K562 (cell line): ENCODE data around the gene ARID3C. TPM values are rescaled to one million over a fixed set of nuclear protein-coding genes. Genes with fewer than 3 reads are reported as not detected.

Experiments
- BHLHE40 ChIP-seq: IDR thresholded peaks from 2 replicates; pipeline ENCODE4 v1.6.1; 2011; ENCODE audit warnings: low read length, improper control_type of control experiment
- BRF1 ChIP-seq: IDR thresholded peaks from 3 replicates; pipeline ENCODE4 v1.6.1; 2011; ENCODE audit warnings: borderline replicate concordance, mild to moderate bottlenecking; ENCODE audit not compliant: insufficient read length; ENCODE audit errors: extremely low read depth
- CBX5 ChIP-seq: IDR thresholded peaks from 2 replicates; pipeline ENCODE4 v1.6.1; 2014; ENCODE audit warnings: low read depth, borderline replicate concordance
- CHAMP1 ChIP-seq: fragments of 450-650 bp; IDR thresholded peaks from 2 replicates; pipeline ENCODE4 v1.6.1; 2016; ENCODE audit warnings: mild to moderate bottlenecking
- ELF1 ChIP-seq: fragments of 200-800 bp; sonication (Bioruptor generic); IDR thresholded peaks from 2 replicates; pipeline ENCODE4 v1.6.1; 2016; ENCODE audit warnings: missing genetic modification characterization, missing compliant biosample characterization
- FOXJ2 ChIP-seq: fragments of 200-800 bp; sonication (Bioruptor generic); IDR thresholded peaks from 2 replicates; pipeline ENCODE4 v1.6.1; 2016; ENCODE audit warnings: missing genetic modification characterization, missing compliant biosample characterization
- GTF2A2 ChIP-seq: IDR thresholded peaks from 2 replicates; pipeline ENCODE4 v1.6.1; 2016; ENCODE audit warnings: mild to moderate bottlenecking, missing genetic modification characterization, missing compliant biosample characterization
- KAT2B ChIP-seq: IDR thresholded peaks from one replicate; pipeline ENCODE4 v1.6.1; 2012; ENCODE audit warnings: low read depth, mild to moderate bottlenecking, control low read depth, inconsistent platforms, low read length, moderate library complexity
- L3MBTL2 ChIP-seq: fragments of 450-650 bp; IDR thresholded peaks from 2 replicates; pipeline ENCODE4 v1.6.1; 2016; ENCODE audit warnings: mild to moderate bottlenecking, moderate library complexity
- MECOM ChIP-seq: fragments of 250-450 bp; sonication (Bioruptor Pico); IDR thresholded peaks from 2 replicates; pipeline ENCODE4 v1.8.0; 2022; ENCODE audit warnings: inconsistent platforms
- NCOA6 ChIP-seq: fragments of 450-650 bp; IDR thresholded peaks from 2 replicates; pipeline ENCODE4 v1.6.1; 2017; ENCODE audit warnings: mild to moderate bottlenecking
- RCOR1 ChIP-seq, 2 experiments: IDR thresholded peaks; 2 replicates each; pipeline ENCODE4 v1.6.1; 2012; ENCODE audit warnings: low read depth in 2 of 2, low read length in 2 of 2, borderline replicate concordance in 1 of 2, improper control_type of control experiment in 1 of 2
- SMAD3 ChIP-seq: fragments of 450-650 bp; formaldehyde crosslinking; conservative IDR thresholded peaks from 2 replicates; pipeline ENCODE4 v1.4.0; 2020; ENCODE audit warnings: mild to moderate bottlenecking
- SNIP1 ChIP-seq: fragments of 450-650 bp; IDR thresholded peaks from 2 replicates; pipeline ENCODE4 v1.7.1; 2017; ENCODE audit warnings: low read depth, mild to moderate bottlenecking
- STAG1 ChIP-seq: sonication (generic); formaldehyde crosslinking; IDR thresholded peaks from 2 replicates; pipeline ENCODE4 v1.5.0; 2020; ENCODE audit warnings: missing genetic modification reagents, borderline replicate concordance
- STAT5B ChIP-seq: fragments of 250-450 bp; sonication (Bioruptor Pico); IDR thresholded peaks from 2 replicates; pipeline ENCODE4 v1.8.0; 2021; ENCODE audit warnings: mild to moderate bottlenecking, inconsistent platforms
- THRAP3 ChIP-seq: fragments of 450-650 bp; IDR thresholded peaks from 2 replicates; pipeline ENCODE4 v1.6.1; 2016; ENCODE audit warnings: mild to moderate bottlenecking, inconsistent platforms, borderline replicate concordance
- XRCC3 ChIP-seq: fragments of 450-650 bp; IDR thresholded peaks from 2 replicates; pipeline ENCODE4 v1.6.1; 2017; ENCODE audit warnings: mild to moderate bottlenecking, moderate library complexity
- ZBTB26 ChIP-seq: fragments of 450-650 bp; formaldehyde crosslinking; IDR thresholded peaks from 2 replicates; pipeline ENCODE4 v1.4.0; 2022; ENCODE audit warnings: missing genetic modification characterization
- ZNF184 ChIP-seq: sonication (generic); formaldehyde crosslinking; IDR thresholded peaks from 2 replicates; pipeline ENCODE4 v1.5.0; 2020; ENCODE audit warnings: missing genetic modification reagents
- ZNF23 ChIP-seq: fragments of 250-450 bp; sonication (Bioruptor Pico); IDR thresholded peaks from 2 replicates; pipeline ENCODE4 v1.4.0; 2020; ENCODE audit warnings: mild to moderate bottlenecking
- ZNF395 ChIP-seq: fragments of 200-800 bp; sonication (Bioruptor generic); IDR thresholded peaks from 2 replicates; pipeline ENCODE4 v1.6.1; 2017; ENCODE audit warnings: missing genetic modification characterization, missing compliant biosample characterization
- ZNF512 ChIP-seq: IDR thresholded peaks from 2 replicates; pipeline ENCODE4 v1.6.1; 2016; ENCODE audit warnings: missing genetic modification characterization, missing compliant biosample characterization
- ZNF764 ChIP-seq: fragments of 250-450 bp; sonication (Bioruptor Pico); IDR thresholded peaks from 2 replicates; pipeline ENCODE4 v1.4.0; 2020; ENCODE audit warnings: low read depth, mild to moderate bottlenecking, moderate library complexity
- polyA plus RNA-seq, 8 experiments: library from polyadenylated mRNA; depleted of rRNA in 4 of 8; stranded (reverse) in 5 of 8; unstranded in 3 of 8; fragments of >200 nt; fragmentation: Nextera tagmentation in 2 of 8; fragmentation: Illumina TruSeq in 1 of 8; extraction: Ambion mirVana in 2 of 8; extraction: Trizol in 1 of 8; gene quantifications; 2 replicates each; pipeline versions ENCODE4 v1.2.1 to v1.2.3, GENCODE V29; 2011 to 2014; ENCODE audit warnings: inconsistent platforms in 1 of 8, missing spikeins in 1 of 8
- total RNA-seq, 7 experiments: library from RNA; depleted of rRNA in 6 of 7; stranded (reverse); fragments of >200 nt in 6 of 7; fragmentation: Illumina TruSeq in 2 of 7; extraction: Trizol in 2 of 7; gene quantifications; 2 replicates each; pipeline versions ENCODE4 v1.2.1 to v1.2.3, GENCODE V29; 2011 to 2021; ENCODE audit warnings: low replicate concordance in 1 of 7

Gene ARID3C
- total and polyA plus RNA-seq, 9 of the 15 experiments (the other 6 are each of a cell fraction or from before 2014, with no cell fraction given) = not detected

- TF ChIP-seq FOXJ2 (tag) (no peak), THRAP3 (no peak), ZNF23 (CRISPR knock-in tag) (no peak), BRF1 (no peak), CHAMP1 (no peak), ZBTB26 (CRISPR knock-in tag) (no peak), ZNF395 (no peak), XRCC3 (no peak), ZNF512 (tag) (no peak), KAT2B (no peak), STAT5B (CRISPR knock-in tag) (no peak), BHLHE40 (peak; percentile 92), CBX5 (no peak), SMAD3 (no peak), SNIP1 (no peak), L3MBTL2 (peak; percentile 69), RCOR1 (IDR thresholded peaks at IDR 0.05; ENCODE audit: borderline replicate concordance in 1 of 2, low read depth in 2 of 2, low read length in 2 of 2) (no peak), NCOA6 (no peak), ZNF764 (CRISPR knock-in tag) (no peak), STAG1 (CRISPR knock-in tag) (no peak), ELF1 (no peak), GTF2A2 (no peak), ZNF184 (CRISPR knock-in tag) (no peak), MECOM (CRISPR knock-in tag) (no peak)
Observed at GRCh38 chr9:34646211-34647083, 17.6 kb upstream of the ARID3C start, which contains the start of gene GALT (continued).
